ENCODE measurements around the gene FNBP1. TPM values are rescaled to one million over a fixed set of nuclear protein-coding genes. Genes with fewer than 3 reads are reported as not detected.
"Not testable (repeated sequence)": the region's sequence is repeated elsewhere in the genome, so short reads cannot be mapped to it uniquely, and the experiment has no call there.

FNBP1 gene
- total RNA-seq, 6 experiments from 2014 or later, result 34.7 to 40.6 (median 35.5) TPM

- no peak overlapping the region for H3K27ac Mint-ChIP-seq
- no peaks in the 10 kb centered on the region for H3K9me3 Mint-ChIP-seq
- TF ChIP-seq, protein P1, sequence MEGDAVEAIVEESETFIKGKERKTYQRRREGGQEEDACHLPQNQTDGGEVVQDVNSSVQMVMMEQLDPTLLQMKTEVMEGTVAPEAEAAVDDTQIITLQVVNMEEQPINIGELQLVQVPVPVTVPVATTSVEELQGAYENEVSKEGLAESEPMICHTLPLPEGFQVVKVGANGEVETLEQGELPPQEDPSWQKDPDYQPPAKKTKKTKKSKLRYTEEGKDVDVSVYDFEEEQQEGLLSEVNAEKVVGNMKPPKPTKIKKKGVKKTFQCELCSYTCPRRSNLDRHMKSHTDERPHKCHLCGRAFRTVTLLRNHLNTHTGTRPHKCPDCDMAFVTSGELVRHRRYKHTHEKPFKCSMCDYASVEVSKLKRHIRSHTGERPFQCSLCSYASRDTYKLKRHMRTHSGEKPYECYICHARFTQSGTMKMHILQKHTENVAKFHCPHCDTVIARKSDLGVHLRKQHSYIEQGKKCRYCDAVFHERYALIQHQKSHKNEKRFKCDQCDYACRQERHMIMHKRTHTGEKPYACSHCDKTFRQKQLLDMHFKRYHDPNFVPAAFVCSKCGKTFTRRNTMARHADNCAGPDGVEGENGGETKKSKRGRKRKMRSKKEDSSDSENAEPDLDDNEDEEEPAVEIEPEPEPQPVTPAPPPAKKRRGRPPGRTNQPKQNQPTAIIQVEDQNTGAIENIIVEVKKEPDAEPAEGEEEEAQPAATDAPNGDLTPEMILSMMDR (IDR thresholded peaks at IDR 0.05), result no peak
- DNase-seq, result no peak
- peaks cover 6% of the 10 kb centered on the region for H3K36me3 Mint-ChIP-seq (ENCODE audit: low read depth)
- no peak overlapping the region for H3K4me3 Mint-ChIP-seq
- peaks cover 31% of the 10 kb centered on the region for H3K4me1 Mint-ChIP-seq (ENCODE audit: low read depth)
- no peaks in the 10 kb centered on the region; the same call in 1 of the 2 replicates for H3K27me3 Mint-ChIP-seq (ENCODE audit: insufficient read depth)
These were observed 24.7 kb downstream of the FNBP1 start for GRCh38 chr9:130018265-130018664.

- not testable (repeated sequence) for DNase-seq; H3K27me3 Mint-ChIP-seq (ENCODE audit: insufficient read depth); H3K4me3 Mint-ChIP-seq; H3K27ac Mint-ChIP-seq; H3K36me3 Mint-ChIP-seq (ENCODE audit: low read depth); H3K9me3 Mint-ChIP-seq
- peaks cover 29% of the 10 kb centered on the region for H3K4me1 Mint-ChIP-seq (ENCODE audit: low read depth)
These were observed 25.5 kb downstream of the FNBP1 start for GRCh38 chr9:130017510-130017909.

GRCh38 chr9:130017076-130017475 lies 25.9 kb downstream of the FNBP1 start:
- no peaks in the 10 kb centered on the region; the same call in 1 of the 2 replicates for H3K27me3 Mint-ChIP-seq (ENCODE audit: insufficient read depth)
- no peaks in the 10 kb centered on the region for H3K9me3 Mint-ChIP-seq
- peaks cover 6% of the 10 kb centered on the region for H3K36me3 Mint-ChIP-seq (ENCODE audit: low read depth)
- H3K4me3 Mint-ChIP-seq, result peak overlapping the region; percentile 56
- peaks cover 29% of the 10 kb centered on the region for H3K4me1 Mint-ChIP-seq (ENCODE audit: low read depth)
- peak overlapping the region; percentile 73 for H3K27ac Mint-ChIP-seq
- TF ChIP-seq, protein P1 (IDR thresholded peaks at IDR 0.05), result no peak
- no peak for DNase-seq

- Mint-ChIP-seq H3K27me3 (ENCODE audit: insufficient read depth) (no peaks in the 10 kb centered on the region; the same call in 1 of the 2 replicates), H3K4me3 (no peak overlapping the region), H3K36me3 (ENCODE audit: low read depth) (peaks cover 11% of the 10 kb centered on the region), H3K27ac (no peak overlapping the region), H3K4me1 (ENCODE audit: low read depth) (peaks cover 15% of the 10 kb centered on the region), H3K9me3 (no peaks in the 10 kb centered on the region)
- TF ChIP-seq, protein P1 (IDR thresholded peaks at IDR 0.05), result no peak
- no peak for DNase-seq
These were observed 27.5 kb downstream of the FNBP1 start for GRCh38 chr9:130015353-130016019.

- DNase-seq, result no peak
- no peaks in the 10 kb centered on the region; the same call in 1 of the 2 replicates for H3K27me3 Mint-ChIP-seq (ENCODE audit: insufficient read depth)
- H3K27ac Mint-ChIP-seq, result no peak overlapping the region
- no peaks in the 10 kb centered on the region for H3K9me3 Mint-ChIP-seq
- no peak overlapping the region for H3K4me3 Mint-ChIP-seq
- TF ChIP-seq, protein P1 (IDR thresholded peaks at IDR 0.05), result no peak
- peaks cover 14% of the 10 kb centered on the region for H3K4me1 Mint-ChIP-seq (ENCODE audit: low read depth)
- peaks cover 11% of the 10 kb centered on the region for H3K36me3 Mint-ChIP-seq (ENCODE audit: low read depth)
These were observed 29.7 kb downstream of the FNBP1 start for GRCh38 chr9:130013326-130013725.

GRCh38 chr9:130010151-130010988 lies 32.6 kb downstream of the FNBP1 start:
- H3K36me3 Mint-ChIP-seq (ENCODE audit: low read depth), result peaks cover 6% of the 10 kb centered on the region
- H3K27ac Mint-ChIP-seq, result no peak overlapping the region
- DNase-seq, result no peak
- H3K27me3 Mint-ChIP-seq (ENCODE audit: insufficient read depth), result no peaks in the 10 kb centered on the region
- no peaks in the 10 kb centered on the region for H3K9me3 Mint-ChIP-seq
- peaks cover 5% of the 10 kb centered on the region for H3K4me1 Mint-ChIP-seq (ENCODE audit: low read depth)
- TF ChIP-seq, protein P1 (IDR thresholded peaks at IDR 0.05), result no peak
- H3K4me3 Mint-ChIP-seq, result no peak overlapping the region

- not testable (repeated sequence) for H3K27ac Mint-ChIP-seq; H3K9me3 Mint-ChIP-seq; H3K4me3 Mint-ChIP-seq; H3K36me3 Mint-ChIP-seq (ENCODE audit: low read depth); DNase-seq; H3K27me3 Mint-ChIP-seq (ENCODE audit: insufficient read depth); H3K4me1 Mint-ChIP-seq (ENCODE audit: low read depth)
These were observed 33.4 kb downstream of the FNBP1 start for GRCh38 chr9:130009546-130009945.
